Measurements from ENCODE around the gene NFKBIL1.

NFKBIL1 gene

GRCh38 chr6:31558318-31558625 lies 10.9 kb downstream of the NFKBIL1 start:
- no peak overlapping the region for H3K27ac ChIP-seq
- TF ChIP-seq, protein P1, sequence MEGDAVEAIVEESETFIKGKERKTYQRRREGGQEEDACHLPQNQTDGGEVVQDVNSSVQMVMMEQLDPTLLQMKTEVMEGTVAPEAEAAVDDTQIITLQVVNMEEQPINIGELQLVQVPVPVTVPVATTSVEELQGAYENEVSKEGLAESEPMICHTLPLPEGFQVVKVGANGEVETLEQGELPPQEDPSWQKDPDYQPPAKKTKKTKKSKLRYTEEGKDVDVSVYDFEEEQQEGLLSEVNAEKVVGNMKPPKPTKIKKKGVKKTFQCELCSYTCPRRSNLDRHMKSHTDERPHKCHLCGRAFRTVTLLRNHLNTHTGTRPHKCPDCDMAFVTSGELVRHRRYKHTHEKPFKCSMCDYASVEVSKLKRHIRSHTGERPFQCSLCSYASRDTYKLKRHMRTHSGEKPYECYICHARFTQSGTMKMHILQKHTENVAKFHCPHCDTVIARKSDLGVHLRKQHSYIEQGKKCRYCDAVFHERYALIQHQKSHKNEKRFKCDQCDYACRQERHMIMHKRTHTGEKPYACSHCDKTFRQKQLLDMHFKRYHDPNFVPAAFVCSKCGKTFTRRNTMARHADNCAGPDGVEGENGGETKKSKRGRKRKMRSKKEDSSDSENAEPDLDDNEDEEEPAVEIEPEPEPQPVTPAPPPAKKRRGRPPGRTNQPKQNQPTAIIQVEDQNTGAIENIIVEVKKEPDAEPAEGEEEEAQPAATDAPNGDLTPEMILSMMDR (conservative IDR thresholded peaks at IDR 0.05) = no peak

- no peak overlapping the region for H3K27ac ChIP-seq
- TF ChIP-seq, protein P1 (conservative IDR thresholded peaks at IDR 0.05) = no peak
These were observed 11.5 kb downstream of the NFKBIL1 start for GRCh38 chr6:31558631-31559500.

DNA sequence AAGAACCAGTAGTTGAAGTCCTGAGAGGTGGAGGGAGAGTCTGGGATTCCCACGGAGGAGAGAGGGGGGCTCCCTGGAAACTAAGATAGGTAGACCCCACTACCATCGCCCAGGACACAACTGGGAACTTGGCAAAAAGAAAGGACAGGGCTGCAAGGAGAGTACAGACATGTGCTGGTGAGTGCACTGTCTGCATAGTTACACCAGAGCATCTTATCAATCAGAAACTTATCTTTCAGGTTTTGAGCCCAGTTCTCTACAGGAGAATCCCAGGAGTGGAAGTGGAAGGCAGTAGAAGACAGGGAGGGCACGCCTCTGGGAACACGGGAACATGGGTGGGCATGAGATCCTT lies 12.2 kb downstream of the NFKBIL1 start:
- TF ChIP-seq, protein P1 (conservative IDR thresholded peaks at IDR 0.05) = no peak
- no peak overlapping the region for H3K27ac ChIP-seq

DNA sequence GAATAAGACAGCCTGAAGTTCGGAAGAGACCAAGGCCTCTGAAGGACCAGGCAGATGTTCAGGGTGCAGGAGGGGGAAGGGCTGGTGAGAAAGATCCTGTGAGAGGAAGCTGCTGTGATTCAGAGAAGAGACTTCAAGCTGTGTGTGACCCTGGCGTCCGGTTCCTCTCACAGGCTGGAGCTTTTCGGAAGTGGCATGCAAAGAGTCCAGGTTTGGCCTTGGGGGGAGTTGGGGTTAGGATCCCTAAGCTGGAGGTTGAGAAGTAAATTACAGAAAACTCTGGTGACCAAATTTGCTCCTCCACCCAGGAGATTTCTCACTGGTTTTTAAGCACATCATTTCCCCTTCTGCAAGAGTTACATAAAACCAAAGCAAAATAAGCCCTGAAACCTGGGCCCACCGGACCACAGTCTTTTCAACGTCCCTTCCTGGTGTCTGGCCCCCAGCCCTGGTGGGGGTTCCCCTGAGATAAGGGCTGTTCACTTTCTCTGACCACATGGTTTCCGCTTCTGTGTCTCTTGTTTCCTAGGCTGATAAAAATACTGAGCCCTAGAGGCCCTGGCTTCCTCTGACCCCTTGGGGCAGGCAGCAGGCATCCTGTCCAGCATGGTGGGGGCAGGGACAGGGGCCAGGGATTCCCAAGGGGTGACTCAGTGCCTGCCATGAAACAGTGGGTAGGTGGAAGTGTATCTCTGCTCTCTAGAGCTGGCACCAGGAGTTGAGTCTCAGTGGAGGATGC lies 12.7 kb downstream of the NFKBIL1 start:
- TF ChIP-seq, protein P1 (conservative IDR thresholded peaks at IDR 0.05) = no peak
- no peak overlapping the region for H3K27ac ChIP-seq

- no peak overlapping the region for H3K27ac ChIP-seq
These were observed 13.3 kb downstream of the NFKBIL1 start for GRCh38 chr6:31560697-31561058.

DNA sequence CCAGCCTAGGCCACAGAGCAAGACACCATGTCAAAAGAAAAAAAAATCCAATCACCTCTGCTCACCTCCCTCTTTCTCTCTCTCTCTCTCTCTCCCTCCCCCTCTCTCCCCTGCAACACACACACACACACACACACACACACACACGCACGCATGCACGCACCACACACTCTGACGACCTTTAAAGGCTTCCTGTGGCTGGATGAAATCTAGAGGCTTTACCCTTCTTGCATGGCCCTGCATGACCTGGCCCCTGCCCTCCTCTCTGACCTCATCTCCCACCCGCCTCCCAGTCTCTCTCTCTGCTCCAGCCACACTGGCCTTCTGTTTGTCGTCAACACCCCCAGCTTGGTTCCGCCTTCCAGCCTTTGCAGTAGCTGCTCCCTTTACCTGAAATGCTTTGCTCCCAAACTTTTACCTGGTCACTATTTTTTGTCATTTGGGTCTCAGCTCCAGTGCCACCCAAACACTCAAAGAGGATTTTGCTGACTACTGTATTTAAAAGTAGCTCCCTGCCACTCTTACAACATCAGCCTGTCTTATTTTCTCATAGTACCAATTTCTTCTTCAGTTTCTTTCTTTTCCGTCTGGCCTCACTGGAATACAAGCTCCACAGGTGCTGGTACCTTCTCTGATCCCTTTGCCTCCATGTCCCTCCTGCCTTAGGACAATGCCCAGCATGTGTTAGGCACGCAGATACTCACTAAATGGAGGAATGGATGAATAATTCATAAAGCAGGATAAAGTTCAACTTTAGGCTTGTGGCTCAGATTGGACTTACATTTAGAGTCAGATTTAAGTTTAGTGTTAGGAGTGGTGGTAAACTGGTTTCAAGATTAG lies 20.3 kb downstream of the NFKBIL1 start:
- no peak overlapping the region for H3K27ac ChIP-seq

More at GRCh38 chr6:31560697-31561058, 13.3 kb downstream of the NFKBIL1 start:
- TF ChIP-seq, protein P1 (conservative IDR thresholded peaks at IDR 0.05) = no peak

More for the DNA sequence above, 20.3 kb downstream of the NFKBIL1 start:
- TF ChIP-seq, protein P1 (conservative IDR thresholded peaks at IDR 0.05) = no peak
